GM19240 (cell line): Measurements from ENCODE around the gene AMBP.

Source experiments
- DNase-seq: peaks from one replicate; pipeline ENCODE4 v3.0.0; 2011; ENCODE audit warnings: low spot score; ENCODE audit not compliant: insufficient read length

The AMBP gene

DNA sequence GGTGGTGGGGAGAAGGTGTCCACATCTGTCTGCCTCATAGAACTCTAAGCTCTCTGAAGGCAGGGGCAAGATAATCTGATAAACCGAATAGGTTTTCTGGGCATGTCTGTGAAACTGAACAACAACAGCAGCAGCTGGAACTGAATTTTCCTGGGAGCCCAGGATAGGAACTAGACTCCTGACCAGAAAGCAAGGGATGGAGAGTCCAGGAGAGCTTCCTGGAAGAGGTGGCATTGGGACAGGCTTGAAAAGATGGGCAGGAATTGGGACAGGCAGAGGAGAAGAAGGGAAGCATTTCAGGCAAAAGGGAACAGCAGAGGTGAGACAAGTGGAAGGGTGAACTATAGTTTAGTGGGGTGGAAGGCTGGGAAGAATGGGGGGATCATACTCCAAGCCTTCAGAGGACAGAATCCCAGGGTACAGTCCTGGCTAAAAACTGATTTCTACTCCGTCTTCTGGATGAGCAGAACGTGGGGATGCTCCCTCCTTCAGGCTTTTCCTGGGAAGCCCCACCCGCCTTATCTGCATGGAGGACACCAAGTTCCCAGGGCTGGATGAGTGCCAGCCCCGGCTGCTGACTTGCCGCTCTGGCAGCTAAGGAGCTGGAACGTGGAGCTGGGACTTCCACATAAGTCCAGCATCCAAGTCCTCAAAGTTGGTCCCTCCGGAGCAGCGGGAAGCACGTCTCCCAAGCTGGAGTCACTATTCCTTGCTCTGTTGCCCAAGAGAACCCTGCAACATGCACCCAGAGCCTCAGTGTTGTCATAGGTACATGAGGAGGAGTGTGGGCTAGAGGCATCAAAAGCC is 34.9 kb upstream of the AMBP start:
- no peak for DNase-seq

DNA sequence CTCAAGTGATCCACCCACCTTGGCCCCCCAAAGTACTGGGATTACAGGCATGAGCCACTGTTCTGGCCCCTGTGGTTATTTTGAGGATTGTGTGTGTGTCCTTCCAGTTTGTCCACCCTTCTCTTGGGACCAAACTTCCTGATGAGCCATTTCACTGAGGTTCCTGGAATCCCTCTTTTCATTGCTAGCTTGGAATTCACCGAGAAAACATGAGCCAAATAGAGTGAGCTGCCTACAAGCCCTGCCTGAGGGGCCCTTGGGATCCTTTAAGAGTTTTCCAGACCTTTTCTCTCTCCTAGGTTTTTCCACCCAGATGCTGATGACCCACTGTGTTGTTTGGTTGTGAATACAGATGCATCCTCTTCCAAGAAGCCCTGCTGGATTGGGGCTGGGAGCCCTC is 34.2 kb upstream of the AMBP start:
- no peak for DNase-seq

DNA sequence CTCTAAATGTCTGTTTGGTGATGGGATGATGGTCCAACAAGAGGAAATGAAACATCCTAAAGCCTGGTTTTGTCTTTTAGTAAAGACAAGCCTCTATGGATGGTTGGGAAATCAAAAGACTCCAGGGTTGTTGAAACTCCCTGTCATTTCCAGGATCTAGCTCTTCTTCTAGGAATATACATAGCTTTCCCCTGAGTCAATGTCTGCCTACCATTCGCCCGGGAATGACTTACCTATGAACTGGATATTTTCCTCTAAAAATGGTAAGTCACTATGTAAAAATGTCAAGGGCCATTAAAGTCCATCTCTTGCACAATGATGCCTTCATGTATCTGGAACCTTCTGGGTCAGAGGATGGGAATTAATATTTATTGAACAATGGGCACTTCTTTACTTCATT is 32.1 kb upstream of the AMBP start:
- no peak for DNase-seq

DNA sequence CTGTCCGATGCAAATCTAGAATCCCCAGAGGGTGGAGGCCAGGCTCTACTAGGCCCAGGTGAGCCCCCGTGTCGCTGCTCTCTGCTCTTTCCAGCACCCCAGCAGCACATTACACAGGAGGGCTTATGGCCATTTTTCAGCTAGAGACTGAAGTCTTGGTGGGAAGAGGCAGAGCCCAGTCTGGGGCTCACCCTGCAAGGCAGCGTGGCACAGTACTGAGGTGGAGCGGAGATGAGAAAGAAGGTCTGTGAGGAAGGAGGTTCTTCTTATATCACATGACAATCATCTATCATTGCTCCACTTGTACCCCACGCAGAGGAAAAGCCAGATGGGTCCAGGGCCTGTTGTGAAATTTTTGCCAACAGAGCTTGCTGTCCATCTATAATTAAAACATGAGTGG is 31.0 kb upstream of the AMBP start:
- DNase-seq, result no peak

DNA sequence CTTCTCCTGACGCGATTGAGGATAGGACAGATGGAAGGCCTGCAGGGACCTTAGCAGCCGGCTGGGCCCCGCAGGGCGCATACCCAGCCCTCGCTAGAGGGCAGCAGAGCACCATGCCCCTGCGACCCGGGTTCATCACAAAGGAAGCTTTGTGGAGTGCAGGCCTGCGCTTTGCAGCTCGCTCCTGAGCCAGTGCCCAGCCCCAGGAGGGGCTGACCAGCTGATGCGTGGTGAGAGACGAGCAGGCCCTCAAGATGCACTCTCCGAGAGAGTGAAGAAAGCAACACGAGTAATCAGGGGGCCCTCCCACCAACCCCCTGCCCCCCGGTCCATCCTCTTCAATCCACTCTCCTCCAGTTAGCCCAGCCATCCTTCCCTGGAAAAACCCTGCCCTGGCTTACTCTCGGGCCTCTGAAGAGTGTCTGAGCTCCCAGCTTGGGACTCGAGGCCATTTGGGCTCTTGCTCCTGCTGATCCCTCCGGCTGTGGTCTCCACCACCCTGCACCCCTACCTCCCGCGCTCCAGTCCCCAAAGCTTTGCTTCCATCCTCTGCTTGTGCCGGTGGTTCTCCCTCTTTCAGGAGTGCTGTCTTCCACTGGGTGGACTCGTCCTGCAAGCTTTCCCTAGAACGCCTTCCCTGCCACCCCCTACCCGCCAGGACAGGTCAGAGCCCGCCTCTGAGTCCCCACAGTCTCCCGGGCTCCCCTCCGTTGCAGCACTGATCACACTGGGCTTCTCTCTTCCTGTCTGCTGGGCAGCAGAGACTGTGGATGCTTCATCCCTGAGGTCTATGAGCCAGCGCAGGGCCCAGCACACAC is 30.1 kb upstream of the AMBP start:
- peak; percentile 56 for DNase-seq

DNA sequence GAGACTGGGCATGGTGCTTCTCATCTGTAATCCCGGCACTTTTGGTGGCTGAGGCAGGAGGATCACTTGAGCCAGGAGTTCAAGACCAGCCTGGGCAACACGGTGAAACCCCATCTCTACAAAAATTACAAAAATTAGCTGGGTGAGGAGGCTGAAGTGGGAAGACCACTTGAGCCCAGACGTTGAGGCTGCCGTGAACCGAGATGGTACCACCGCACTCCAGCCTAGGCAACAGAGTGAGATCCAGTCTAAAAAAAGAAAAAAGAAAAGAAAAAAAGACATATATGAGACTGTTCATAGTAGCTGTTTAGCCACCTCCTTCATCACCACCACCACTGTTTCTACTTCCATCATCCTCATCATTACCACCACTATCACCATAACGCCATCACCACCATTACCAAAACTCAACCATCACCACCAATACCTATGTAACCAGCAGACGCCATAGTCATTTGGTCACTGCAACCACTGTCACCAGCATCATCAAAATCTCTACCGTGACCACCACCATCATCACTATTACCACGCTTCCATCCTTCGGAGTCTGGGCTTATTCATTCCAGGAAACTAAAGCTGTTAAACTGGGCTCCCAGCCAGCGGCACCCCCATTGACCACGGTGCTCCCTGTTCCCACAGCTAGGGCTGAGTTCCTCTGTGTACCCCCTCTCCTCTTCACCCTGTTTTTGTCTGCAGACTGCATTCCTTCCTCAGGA is 29.3 kb upstream of the AMBP start:
- no peak for DNase-seq

DNA sequence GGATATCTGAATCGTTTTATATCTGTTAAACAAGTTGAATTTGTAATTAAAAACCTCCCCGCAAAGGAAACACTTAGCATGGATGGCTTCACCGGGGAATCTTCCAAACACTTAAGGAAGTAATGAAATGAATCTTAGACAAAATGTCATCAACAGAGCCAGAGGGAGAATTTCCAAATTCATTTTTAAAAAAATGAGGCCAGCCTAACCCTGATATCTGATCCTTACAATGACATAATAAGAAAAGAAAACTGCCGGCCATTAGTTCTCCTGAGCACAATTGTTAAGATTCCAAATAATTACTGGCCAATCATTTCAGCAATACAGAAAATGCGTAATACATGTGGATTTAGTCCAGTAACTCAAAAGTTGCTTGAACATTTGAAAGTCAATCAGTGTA is 27.1 kb upstream of the AMBP start:
- no peak for DNase-seq

DNA sequence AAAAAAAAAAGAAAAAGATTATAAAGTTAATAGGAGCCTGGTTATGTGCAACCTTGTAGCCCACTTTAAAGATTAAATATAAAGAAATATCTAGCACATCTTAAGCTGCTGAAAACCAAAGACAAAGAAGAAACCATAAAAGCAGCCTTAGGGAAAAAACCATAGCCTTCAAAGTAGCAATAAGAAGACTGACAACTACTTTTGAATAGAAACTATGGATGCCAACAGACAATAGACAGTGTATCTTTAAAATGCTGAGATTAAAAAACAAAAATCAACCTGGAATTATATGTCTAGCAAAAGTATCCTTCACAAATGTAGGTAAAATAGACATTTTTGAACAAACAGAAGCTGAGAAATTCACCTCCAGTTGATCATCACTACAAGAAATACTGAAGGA is 24.4 kb upstream of the AMBP start:
- no peak for DNase-seq

DNA sequence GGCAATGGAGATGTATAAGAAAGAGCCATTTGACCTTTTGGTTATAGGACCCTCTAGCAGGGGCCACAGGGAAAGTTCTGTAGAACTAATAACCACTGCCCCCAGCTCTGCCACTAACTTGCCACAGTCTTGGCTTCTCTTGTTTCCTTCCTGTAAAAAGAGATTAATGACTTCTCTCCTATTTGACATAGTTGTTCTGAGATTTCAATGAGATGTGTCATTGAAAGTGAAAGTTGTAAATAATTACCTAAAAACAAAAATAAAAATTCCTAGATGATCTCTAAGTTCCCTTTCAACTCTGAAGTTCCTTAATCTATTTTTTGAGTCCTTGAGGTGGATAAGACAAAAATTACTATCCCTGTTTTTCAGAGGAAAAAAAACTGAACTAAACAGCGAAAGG is 22.4 kb upstream of the AMBP start:
- no peak for DNase-seq

DNA sequence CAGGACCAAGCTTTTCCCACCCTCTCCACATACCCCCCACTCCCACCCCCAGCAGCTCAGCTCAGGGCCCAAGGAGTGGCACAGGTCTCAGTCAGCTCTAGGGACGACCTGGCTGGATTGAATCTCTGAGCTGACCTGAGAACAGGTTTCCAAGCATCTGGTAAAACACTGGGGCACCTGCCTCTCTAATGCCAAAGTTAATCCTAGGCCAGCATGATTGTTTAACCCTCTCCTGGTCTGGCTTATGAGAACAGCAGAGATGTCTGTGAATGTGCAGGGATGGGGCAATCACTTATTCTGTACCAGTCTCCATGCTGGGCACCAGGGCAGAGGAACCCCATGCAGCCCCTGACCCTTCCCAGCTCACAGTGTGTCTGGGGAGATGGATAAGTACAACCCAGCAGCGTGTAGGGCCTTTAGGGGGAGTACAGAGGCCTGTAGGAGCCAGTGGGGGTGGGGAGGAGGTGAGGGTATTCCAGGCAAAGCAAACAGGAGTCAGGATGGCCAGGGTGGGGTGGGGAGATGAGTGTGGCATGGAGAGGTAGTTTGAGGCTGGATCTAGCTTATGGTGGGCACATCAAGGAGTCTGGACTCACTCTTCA is 21.7 kb upstream of the AMBP start:
- no peak for DNase-seq

DNA sequence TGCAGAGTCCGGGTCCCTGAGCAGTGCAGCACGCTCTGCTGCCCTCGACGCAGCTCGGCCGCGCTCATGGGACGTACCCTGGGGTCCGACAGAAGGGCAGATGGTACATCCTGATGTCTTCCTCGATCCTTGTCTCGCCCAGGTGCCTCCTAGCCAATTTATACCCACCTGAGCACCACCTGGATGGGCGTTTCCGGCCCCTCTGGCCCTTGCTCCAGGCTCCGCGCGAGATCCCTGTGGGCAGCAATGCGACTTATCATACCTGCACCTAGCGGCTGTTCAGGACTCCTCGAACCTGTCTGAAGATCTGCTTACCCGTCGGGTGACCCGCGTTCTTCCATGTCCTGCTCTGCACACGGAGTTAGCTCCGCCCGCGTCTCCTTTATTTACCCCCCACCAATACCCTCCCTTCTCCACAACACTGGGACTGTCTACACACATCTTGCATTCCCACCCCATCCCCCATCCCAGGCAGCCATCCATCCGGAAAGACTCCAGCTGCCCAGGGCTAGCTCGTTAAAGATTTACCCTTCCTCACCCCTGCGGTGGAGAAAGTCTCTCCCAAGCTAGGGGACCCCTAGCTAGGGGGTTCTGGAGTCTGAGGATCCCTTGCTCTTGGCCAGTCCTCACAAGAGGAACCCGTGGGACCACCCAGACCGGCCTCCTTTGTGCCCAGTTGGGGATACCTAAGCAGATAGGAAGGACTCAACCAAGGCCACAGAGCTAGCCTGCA is 21.0 kb upstream of the AMBP start, which contains the start of gene KIF12:
KIF12 (minus strand) TSS at position 357 of the 733 bp plus-strand sequence; CDS start at position 341, 16 bp downstream.
- DNase-seq, result no peak

DNA sequence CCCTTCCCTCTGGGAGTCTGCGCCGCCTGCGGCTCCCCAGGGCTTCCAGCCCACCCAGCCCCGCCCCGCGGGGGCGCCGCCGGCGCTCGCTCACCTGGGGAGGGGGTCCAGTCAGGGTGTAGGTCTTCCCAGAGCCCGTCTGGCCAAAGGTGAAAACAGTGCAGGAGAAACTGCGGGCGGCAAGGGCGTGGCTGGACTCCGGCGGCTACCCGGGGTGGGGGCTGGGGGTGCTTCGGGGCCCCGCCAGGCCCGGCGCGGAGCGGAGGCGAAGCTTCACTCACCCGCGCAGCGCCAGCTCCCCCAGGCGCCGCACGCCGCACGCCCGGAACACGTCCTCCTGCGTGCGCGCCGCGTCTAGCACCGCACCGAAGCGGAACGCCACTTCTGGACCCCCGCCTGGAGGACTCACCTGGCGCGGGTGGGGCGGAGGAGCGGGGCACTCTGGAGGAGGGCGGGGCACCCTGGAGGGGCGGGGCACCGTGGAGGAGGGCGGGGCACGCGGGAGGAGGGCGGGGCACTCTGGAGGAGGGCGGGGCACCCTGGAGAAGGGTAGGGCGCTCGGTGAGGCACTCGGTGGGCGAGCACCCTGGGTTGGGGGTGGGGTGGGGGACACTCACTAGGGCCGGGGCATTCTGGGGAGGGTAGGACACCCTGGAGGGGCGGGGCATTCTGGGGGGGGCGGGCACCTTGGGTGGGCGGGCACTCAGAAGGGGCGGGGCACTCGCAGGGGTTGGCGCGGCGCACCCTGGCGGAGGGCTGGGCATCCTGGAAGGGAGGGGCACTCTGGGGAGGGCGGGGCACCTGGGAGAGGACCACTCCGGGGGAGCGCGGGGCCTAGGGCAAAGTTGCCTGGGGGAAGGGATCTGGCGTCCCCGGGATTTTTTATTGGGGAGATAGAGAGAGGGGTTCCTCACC is 20.2 kb upstream of the AMBP start:
- DNase-seq, result no peak

DNA sequence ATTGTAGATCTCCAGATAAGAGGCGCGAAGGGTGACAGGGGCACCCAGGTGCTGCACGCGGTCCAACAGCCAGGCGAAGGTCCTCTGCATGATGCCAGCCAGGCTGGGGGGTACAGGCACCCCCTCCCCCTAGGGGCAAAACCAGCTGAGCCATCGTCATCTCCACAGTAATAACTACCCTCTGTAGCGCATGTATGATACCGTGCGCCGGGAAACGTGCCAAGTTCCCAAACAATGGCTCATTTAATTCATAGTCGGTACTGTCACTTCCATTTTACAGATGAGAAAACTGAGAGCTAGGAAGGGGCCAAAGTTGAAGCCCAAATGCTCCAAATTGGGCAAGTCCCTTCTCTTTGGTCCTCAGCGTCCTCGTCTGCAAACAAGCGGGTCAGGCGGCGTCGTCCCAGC is 19.5 kb upstream of the AMBP start:
- DNase-seq, result no peak

DNA sequence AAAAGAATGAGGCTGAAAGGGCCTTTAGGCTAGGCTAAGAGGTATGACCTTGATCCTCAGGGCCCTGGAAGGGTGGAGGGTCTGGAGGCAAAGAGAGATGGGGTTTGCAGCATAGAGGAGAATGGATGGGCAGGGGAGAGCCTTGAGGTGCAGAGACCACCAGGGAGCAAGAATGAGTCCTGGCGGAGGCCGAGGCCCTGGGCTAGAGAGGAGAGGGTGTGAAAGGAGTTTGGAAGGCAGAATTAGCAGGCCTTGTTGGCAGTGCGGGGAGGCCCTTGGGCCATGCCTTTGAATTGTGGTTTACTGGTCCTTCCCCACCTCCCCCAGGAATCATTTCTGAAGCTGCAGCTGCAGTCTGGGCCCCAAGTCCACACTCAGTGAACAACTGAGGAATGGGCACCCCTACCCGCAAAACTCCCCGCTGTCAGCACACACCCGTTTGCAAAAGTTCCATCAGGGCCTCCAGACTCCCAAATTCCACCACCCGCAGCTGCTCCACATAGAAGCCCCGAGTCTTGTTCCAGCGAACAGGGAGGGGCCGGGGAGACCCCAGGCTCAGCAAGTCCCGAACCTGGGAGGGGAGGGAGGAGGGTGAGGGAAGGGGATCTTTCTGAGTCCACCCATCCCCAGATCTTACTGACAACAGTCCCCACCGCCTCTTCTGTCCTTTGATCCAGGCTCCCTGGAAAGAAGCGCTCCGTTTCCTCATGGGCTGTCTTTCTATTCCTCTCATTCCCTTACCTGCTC is 18.9 kb upstream of the AMBP start:
- DNase-seq, result no peak

DNA sequence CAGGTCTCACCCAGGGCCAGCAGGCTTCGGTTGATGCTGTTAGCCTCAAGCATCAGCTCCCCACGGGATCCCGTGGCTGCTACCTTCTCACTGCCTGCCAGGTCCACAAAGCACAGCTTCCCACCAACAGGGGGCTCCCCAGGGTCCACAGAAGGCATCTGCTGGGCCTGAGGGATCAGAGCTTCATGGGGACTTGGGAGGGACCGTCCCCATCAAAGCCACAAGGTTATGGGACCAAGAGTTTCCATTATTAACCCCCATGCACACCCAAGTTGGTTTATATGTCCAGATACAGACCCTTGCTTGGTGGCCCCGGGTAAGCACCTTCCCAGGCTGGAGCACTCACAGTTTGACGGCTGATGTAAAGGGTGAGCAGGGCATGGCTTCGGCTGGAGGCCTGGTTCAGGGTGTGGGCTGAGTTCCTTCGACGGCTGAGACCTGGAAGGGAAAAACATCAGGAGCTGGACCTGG is 18.0 kb upstream of the AMBP start:
- no peak for DNase-seq

DNA sequence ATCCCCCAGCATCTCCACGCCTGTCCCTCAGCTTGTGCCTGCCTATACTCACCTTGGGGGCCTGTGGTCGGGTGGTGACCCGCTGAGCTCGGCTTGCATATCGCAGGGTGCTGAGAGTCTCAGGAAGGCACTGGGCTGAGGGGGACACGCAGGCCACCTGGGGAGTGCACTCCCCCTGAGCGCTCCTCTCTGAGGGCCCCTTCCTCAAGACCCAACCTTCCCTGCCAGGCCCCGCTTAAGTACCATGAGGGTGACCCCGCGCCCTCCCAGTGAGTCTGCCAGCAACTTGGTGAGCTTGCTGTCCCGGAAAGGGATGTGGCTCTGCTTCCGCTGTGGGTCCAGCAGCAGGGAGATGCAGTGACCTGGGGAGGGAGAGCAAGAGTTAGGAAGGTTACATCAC is 16.9 kb upstream of the AMBP start:
- no peak for DNase-seq

DNA sequence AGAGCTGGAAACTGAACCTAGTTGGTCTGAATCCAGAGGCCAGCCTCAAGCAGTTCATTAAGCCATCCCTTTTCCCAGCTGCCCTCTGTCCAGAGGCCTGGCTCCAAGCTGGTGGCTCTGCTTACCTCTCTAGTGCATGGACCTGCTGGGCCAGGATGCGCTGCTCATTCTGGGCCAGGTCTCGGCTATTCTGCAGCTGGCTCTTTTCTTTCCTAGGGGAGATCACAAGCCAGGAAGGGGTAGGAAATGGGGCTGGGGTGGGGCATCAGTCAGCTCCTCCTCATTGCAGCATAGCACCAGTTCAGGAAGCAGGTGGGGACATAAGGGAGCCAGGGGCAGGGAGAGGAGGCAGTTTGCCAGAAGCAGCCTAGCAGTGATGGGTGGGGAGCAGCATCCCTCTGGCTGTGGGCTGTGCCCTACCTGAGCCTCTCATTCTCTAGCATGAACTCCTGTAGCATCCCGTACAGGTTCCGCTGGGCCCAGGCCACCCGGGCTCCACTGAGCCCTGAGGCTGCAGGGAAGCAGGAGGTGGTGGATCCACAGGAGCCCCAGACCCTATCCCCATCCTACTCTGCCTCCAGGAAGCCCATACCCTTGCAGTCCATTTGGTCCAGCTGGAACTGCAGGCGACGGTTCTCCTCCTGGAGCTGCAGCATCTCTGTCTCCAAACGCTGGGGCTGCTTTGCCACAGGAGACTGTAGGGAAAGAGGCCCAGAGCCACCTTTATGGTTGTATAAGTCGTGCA is 15.8 kb upstream of the AMBP start:
- DNase-seq, result no peak

DNA sequence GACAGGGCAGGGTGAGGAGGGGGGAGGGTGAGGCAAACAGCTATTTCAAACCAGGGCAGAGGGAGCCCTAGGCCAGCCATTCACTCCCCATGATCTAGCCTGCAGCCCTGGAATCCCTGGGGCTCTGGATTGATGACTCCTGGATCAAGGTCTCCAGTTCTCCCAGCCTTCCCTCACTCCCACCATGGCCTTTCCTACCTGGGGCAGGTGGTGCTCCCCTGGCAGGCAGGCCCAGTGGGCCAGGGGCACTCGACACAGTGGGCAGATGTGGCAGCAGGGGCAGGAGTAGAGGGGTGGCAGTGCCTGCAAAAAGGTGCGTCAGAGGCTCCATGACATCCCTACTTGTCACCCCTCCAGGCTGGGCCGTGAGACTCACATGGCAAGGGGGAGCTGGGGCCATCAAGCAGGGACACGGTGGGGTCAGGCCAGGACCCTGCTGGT is 15.0 kb upstream of the AMBP start:
- no peak for DNase-seq
